ENCODE data around the gene PSME1. TPM values are rescaled to one million over a fixed set of nuclear protein-coding genes. Genes with fewer than 3 reads are reported as not detected.

The PSME1 gene
- total and polyA plus RNA-seq, 2 of the 13 experiments (the other 11 are each of a cell fraction or from before 2014, with no cell fraction given) = 159 to 608 TPM

GRCh38 chr14:24114532-24115421, 21.2 kb upstream of the PSME1 start, which contains the start of the genes DCAF11 and NRL (continued):
- TF ChIP-seq, protein P1, sequence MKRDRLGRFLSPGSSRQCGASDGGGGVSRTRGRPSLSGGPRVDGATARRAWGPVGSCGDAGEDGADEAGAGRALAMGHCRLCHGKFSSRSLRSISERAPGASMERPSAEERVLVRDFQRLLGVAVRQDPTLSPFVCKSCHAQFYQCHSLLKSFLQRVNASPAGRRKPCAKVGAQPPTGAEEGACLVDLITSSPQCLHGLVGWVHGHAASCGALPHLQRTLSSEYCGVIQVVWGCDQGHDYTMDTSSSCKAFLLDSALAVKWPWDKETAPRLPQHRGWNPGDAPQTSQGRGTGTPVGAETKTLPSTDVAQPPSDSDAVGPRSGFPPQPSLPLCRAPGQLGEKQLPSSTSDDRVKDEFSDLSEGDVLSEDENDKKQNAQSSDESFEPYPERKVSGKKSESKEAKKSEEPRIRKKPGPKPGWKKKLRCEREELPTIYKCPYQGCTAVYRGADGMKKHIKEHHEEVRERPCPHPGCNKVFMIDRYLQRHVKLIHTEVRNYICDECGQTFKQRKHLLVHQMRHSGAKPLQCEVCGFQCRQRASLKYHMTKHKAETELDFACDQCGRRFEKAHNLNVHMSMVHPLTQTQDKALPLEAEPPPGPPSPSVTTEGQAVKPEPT (CRISPR knock-in tag; IDR thresholded peaks at IDR 0.05; ENCODE audit: low read depth) = peak; percentile 55
- TF ChIP-seq ZNF790 (CRISPR knock-in tag; IDR thresholded peaks at IDR 0.05; ENCODE audit: borderline replicate concordance) = peak; percentile 88; the same call in 1 of the 2 replicates
- TF ChIP-seq MAFG (CRISPR knock-in tag; IDR thresholded peaks at IDR 0.05) = no peak
- TF ChIP-seq ZNF3 (CRISPR knock-in tag; IDR thresholded peaks at IDR 0.05) = no peak; the same call in none of the 2 replicates
- peak; percentile 99 for TF ChIP-seq CBFB (CRISPR knock-in tag; IDR thresholded peaks at IDR 0.05)
- no peak for TF ChIP-seq JDP2 (CRISPR knock-in tag; IDR thresholded peaks at IDR 0.05; ENCODE audit: borderline replicate concordance)
- TF ChIP-seq ZNF724P (CRISPR knock-in tag; IDR thresholded peaks at IDR 0.05; ENCODE audit: borderline replicate concordance) = peak; percentile 52; the same call in 1 of the 2 replicates
- TF ChIP-seq PLSCR1 (CRISPR knock-in tag; IDR thresholded peaks at IDR 0.05; ENCODE audit: borderline replicate concordance) = no peak
- TF ChIP-seq TGIF2 (CRISPR knock-in tag; IDR thresholded peaks at IDR 0.05) = peak; percentile 85
- TF ChIP-seq ZUFSP (CRISPR knock-in tag; IDR thresholded peaks at IDR 0.05; ENCODE audit: borderline replicate concordance) = no peak
- TF ChIP-seq DZIP1 (CRISPR knock-in tag; IDR thresholded peaks at IDR 0.05) = peak; percentile 91; the same call in 1 of the 2 replicates
- TF ChIP-seq SP4 (CRISPR knock-in tag; IDR thresholded peaks at IDR 0.05) = no peak
- TF ChIP-seq ARHGAP35 (CRISPR knock-in tag; IDR thresholded peaks at IDR 0.05; ENCODE audit: borderline replicate concordance) = peak; percentile 93
- TF ChIP-seq ZNF484 (CRISPR knock-in tag; IDR thresholded peaks at IDR 0.05; ENCODE audit: borderline replicate concordance, low read depth) = no peak
- peak; percentile 96 for TF ChIP-seq CREM (IDR thresholded peaks at IDR 0.05)
- TF ChIP-seq CREM (CRISPR knock-in tag; IDR thresholded peaks at IDR 0.05) = peak; percentile 91
- TF ChIP-seq KLF6 (CRISPR knock-in tag; IDR thresholded peaks at IDR 0.05) = peak; percentile 99
- no peak for TF ChIP-seq MBNL3 (CRISPR knock-in tag; conservative IDR thresholded peaks at IDR 0.05)
- peak; percentile 77; the same call in 1 of the 2 replicates for TF ChIP-seq NCOA2 (CRISPR knock-in tag; IDR thresholded peaks at IDR 0.05)
- TF ChIP-seq, protein P2, sequence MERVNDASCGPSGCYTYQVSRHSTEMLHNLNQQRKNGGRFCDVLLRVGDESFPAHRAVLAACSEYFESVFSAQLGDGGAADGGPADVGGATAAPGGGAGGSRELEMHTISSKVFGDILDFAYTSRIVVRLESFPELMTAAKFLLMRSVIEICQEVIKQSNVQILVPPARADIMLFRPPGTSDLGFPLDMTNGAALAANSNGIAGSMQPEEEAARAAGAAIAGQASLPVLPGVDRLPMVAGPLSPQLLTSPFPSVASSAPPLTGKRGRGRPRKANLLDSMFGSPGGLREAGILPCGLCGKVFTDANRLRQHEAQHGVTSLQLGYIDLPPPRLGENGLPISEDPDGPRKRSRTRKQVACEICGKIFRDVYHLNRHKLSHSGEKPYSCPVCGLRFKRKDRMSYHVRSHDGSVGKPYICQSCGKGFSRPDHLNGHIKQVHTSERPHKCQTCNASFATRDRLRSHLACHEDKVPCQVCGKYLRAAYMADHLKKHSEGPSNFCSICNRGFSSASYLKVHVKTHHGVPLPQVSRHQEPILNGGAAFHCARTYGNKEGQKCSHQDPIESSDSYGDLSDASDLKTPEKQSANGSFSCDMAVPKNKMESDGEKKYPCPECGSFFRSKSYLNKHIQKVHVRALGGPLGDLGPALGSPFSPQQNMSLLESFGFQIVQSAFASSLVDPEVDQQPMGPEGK (CRISPR knock-in tag; IDR thresholded peaks at IDR 0.05) = peak; percentile 91

Data from HepG2 (cell line).